ENCODE measurements around the gene DPYD.

Gene DPYD

GRCh38 chr1:97174039-97174704, 746.7 kb downstream of the DPYD start:
- no peak for DNase-seq

- DNase-seq: no peak
Observed at GRCh38 chr1:97170300-97170699, 750.5 kb downstream of the DPYD start.

GRCh38 chr1:97168056-97168455, 752.8 kb downstream of the DPYD start:
- no peak for DNase-seq

GRCh38 chr1:97167246-97167645, 753.6 kb downstream of the DPYD start:
- DNase-seq: no peak

GRCh38 chr1:97166626-97167025, 754.2 kb downstream of the DPYD start:
- DNase-seq: no peak

- DNase-seq: no peak
Observed at GRCh38 chr1:97164276-97164639, 756.6 kb downstream of the DPYD start.

- DNase-seq: no peak
Observed at GRCh38 chr1:97163591-97164275, 757.1 kb downstream of the DPYD start.

GRCh38 chr1:97160818-97161217, 760.0 kb downstream of the DPYD start:
- DNase-seq: no peak

- DNase-seq: no peak
Observed at GRCh38 chr1:97159342-97159741, 761.5 kb downstream of the DPYD start.

GRCh38 chr1:97158691-97159096, 762.1 kb downstream of the DPYD start:
- no peak for DNase-seq

- no peak for DNase-seq
Observed at GRCh38 chr1:97157991-97158390, 762.8 kb downstream of the DPYD start.

- no peak for DNase-seq
Observed at GRCh38 chr1:97151651-97152050, 769.2 kb downstream of the DPYD start.

GRCh38 chr1:97145321-97145956, 775.4 kb downstream of the DPYD start:
- DNase-seq: peak; percentile 56

- no peak for DNase-seq
Observed at GRCh38 chr1:97144527-97144926, 776.3 kb downstream of the DPYD start.

GRCh38 chr1:97143236-97143882, 777.5 kb downstream of the DPYD start:
- no peak for DNase-seq

- DNase-seq: no peak
Observed at GRCh38 chr1:97140611-97141010, 780.2 kb downstream of the DPYD start.

GRCh38 chr1:97139512-97139911, 781.3 kb downstream of the DPYD start:
- DNase-seq: no peak

GRCh38 chr1:97138515-97139032, 782.3 kb downstream of the DPYD start:
- DNase-seq: no peak

- peak; percentile 54 for DNase-seq
Observed at GRCh38 chr1:97137862-97138514, 782.8 kb downstream of the DPYD start.

GRCh38 chr1:97136996-97137395, 783.8 kb downstream of the DPYD start:
- no peak for DNase-seq

GRCh38 chr1:97135972-97136371, 784.9 kb downstream of the DPYD start:
- no peak for DNase-seq

GRCh38 chr1:97128426-97128825, 792.4 kb downstream of the DPYD start:
- no peak for DNase-seq
